HEK293T (cell line): ENCODE results near the gene HTR3E.

ENCODE experiments used
- BHLHE40 ChIP-seq: fragments of 450-650 bp; IDR thresholded peaks from 2 replicates; pipeline ENCODE4 v1.6.1; 2016; ENCODE audit warnings: mild to moderate bottlenecking, moderate library complexity, borderline replicate concordance
- FOXA1 ChIP-seq: fragments of 450-650 bp; IDR thresholded peaks from 2 replicates; pipeline ENCODE4 v1.6.1; 2016; ENCODE audit warnings: mild to moderate bottlenecking
- FOXK2 ChIP-seq: fragments of 450-650 bp; IDR thresholded peaks from 2 replicates; pipeline ENCODE4 v1.6.1; 2016; ENCODE audit warnings: mild to moderate bottlenecking
- SP1 ChIP-seq: fragments of 450-650 bp; IDR thresholded peaks from 2 replicates; pipeline ENCODE4 v1.6.1; 2017
- ZNF384 ChIP-seq: fragments of 450-650 bp; IDR thresholded peaks from 2 replicates; pipeline ENCODE4 v1.6.1; 2016
- TF ChIP-seq, protein P1 (sequence below): fragments of 450-650 bp; IDR thresholded peaks from 2 replicates; pipeline ENCODE4 v1.6.1; 2016

DNA sequence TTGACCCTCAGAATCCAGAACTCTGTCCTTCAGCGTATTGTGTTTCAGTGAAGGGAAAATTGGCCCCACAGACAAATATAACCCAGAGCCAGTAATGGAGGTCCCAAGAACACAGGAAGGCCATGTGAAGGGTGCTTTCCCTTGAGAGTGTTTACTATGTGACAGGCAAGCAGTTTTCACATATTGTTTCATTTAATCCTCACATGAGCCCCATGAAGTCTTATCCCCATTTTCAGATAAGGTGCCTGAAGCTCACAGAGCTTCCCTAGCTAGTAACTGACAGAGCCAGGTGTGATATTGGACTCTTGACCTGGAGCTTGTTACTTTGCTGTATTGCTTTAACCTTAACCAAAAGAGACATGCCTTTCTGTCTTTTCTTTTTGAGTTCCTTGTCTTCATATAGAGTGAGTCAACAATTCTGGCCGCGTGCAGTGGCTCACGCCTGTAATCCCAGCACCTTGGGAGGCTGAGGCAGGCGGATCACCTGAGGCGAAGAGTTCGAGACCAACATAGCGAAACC, 48.9 kb downstream of the HTR3E start:
- TF ChIP-seq FOXA1 (no peak), FOXK2 (no peak), SP1 (no peak), ZNF384 (no peak), BHLHE40 (no peak)
- TF ChIP-seq, protein P1, sequence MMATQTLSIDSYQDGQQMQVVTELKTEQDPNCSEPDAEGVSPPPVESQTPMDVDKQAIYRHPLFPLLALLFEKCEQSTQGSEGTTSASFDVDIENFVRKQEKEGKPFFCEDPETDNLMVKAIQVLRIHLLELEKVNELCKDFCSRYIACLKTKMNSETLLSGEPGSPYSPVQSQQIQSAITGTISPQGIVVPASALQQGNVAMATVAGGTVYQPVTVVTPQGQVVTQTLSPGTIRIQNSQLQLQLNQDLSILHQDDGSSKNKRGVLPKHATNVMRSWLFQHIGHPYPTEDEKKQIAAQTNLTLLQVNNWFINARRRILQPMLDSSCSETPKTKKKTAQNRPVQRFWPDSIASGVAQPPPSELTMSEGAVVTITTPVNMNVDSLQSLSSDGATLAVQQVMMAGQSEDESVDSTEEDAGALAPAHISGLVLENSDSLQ: no peak
